SK-N-SH (cell line): Measurements from ENCODE around the gene HAGHL. TPM values are rescaled to one million over a fixed set of nuclear protein-coding genes. Genes with fewer than 3 reads are reported as not detected.

Source experiments
- CTCF ChIA-PET: fragments of 300-600, 350-600 bp; formaldehyde crosslinking; extraction: SDS; loops from one replicate; lab custom pipeline; 2021; lab: Yijun Ruan, JAX
- POLR2A ChIA-PET: fragments of 350-600 bp; sonication (Branson Sonifier 250); formaldehyde crosslinking; extraction: SDS; loops from one replicate; lab custom pipeline; 2020; ENCODE audit warnings: antibody characterized with exemption, inconsistent platforms; lab: Yijun Ruan, JAX
- DNase-seq: peaks from one replicate; pipeline ENCODE4 v3.0.0; 2012
- H2AFZ ChIP-seq: fragments of 200-600 bp; sonication (generic); 2 replicates; pipeline ENCODE4 v1.8.1; 2016; ENCODE audit warnings: antibody characterized with exemption, mild to moderate bottlenecking, low read depth
- H3F3A ChIP-seq: fragments of 200-600 bp; sonication (generic); replicated peaks from 2 replicates; pipeline ENCODE3; 2016; ENCODE audit warnings: antibody characterized with exemption, mild to moderate bottlenecking; ENCODE audit not compliant: insufficient read depth
- H3K27ac ChIP-seq, 2 experiments: fragments of 200-500 bp in 1 of 2; fragments of 200-600 bp in 1 of 2; sonication (Bioruptor generic) in 1 of 2; sonication (generic), shearing (Covaris generic) in 1 of 2; 2 replicates each; pipeline versions ENCODE4 v1.5.1 to v1.6.1; 2014 to 2016; ENCODE audit warnings: low read depth in 2 of 2, inconsistent platforms in 1 of 2, low read length in 1 of 2, mild to moderate bottlenecking in 1 of 2, mixed read lengths in 1 of 2
- H3K27me3 ChIP-seq: fragments of 200-600 bp; sonication (generic), shearing (Covaris generic); 2 replicates; pipeline ENCODE4 v1.6.1; 2016; ENCODE audit warnings: mixed run types; ENCODE audit not compliant: insufficient read depth
- H3K36me3 ChIP-seq, 2 experiments: fragments of 200-500 bp in 1 of 2; fragments of 200-600 bp in 1 of 2; sonication (Bioruptor generic) in 1 of 2; sonication (generic) in 1 of 2; replicated peaks in 1 of 2; 2 replicates each; pipeline versions ENCODE3 to v1.5.1; 2014 to 2016; ENCODE audit warnings: low read length in 1 of 2, mild to moderate bottlenecking in 1 of 2; ENCODE audit not compliant: insufficient read depth in 2 of 2, control insufficient read depth in 1 of 2
- H3K4me1 ChIP-seq, 2 experiments: fragments of 200-500 bp in 1 of 2; fragments of 200-600 bp in 1 of 2; sonication (Bioruptor generic) in 1 of 2; sonication (generic), shearing (Covaris generic) in 1 of 2; 2 replicates each; pipeline versions ENCODE4 v1.5.1 to v1.6.1; 2014 to 2016; ENCODE audit warnings: low read depth in 1 of 2, low read length in 1 of 2, mixed run types in 1 of 2; ENCODE audit not compliant: insufficient read depth in 2 of 2, control insufficient read depth in 1 of 2
- H3K4me2 ChIP-seq: fragments of 200-600 bp; sonication (generic), shearing (Covaris generic); 2 replicates; pipeline ENCODE4 v1.6.1; 2017; ENCODE audit warnings: mixed run types
- H3K4me3 ChIP-seq, 2 experiments: fragments of 200-500 bp in 1 of 2; fragments of 200-600 bp in 1 of 2; sonication (Bioruptor generic) in 1 of 2; sonication (generic), shearing (Covaris generic) in 1 of 2; 2 replicates each; pipeline versions ENCODE4 v1.5.1 to v1.8.1; 2014 to 2016; ENCODE audit warnings: low read depth in 2 of 2, inconsistent platforms in 1 of 2, low read length in 1 of 2, mild to moderate bottlenecking in 1 of 2, mixed read lengths in 1 of 2, moderate library complexity in 1 of 2
- H3K79me2 ChIP-seq: fragments of 200-600 bp; sonication (generic); 2 replicates; pipeline ENCODE4 v1.8.1; 2017; ENCODE audit warnings: mild to moderate bottlenecking; ENCODE audit not compliant: insufficient read depth
- H3K9ac ChIP-seq: fragments of 200-600 bp; sonication (generic); 2 replicates; pipeline ENCODE4 v1.6.1; 2017; ENCODE audit warnings: mixed run types
- H3K9me2 ChIP-seq: fragments of 200-600 bp; sonication (generic); 2 replicates; pipeline ENCODE4 v1.6.1; 2017; ENCODE audit warnings: mixed run types
- H3K9me3 ChIP-seq: fragments of 200-600 bp; sonication (generic); 2 replicates; pipeline ENCODE4 v1.6.1; 2017; ENCODE audit warnings: mixed run types, mild to moderate bottlenecking, moderate library complexity
- H4K20me1 ChIP-seq: fragments of 200-600 bp; sonication (generic); 2 replicates; pipeline ENCODE4 v1.6.1; 2017; ENCODE audit warnings: mild to moderate bottlenecking, mixed run types; ENCODE audit not compliant: insufficient read depth
- FOXJ3 ChIP-seq: sonication (generic); formaldehyde crosslinking; IDR thresholded peaks from 2 replicates; pipeline ENCODE4 v1.5.1; 2020; ENCODE audit warnings: mild to moderate bottlenecking, missing genetic modification reagents
- GABPA ChIP-seq: IDR thresholded peaks from 2 replicates; pipeline ENCODE4 v1.4.0; 2012; ENCODE audit warnings: low read depth, mild to moderate bottlenecking
- GATA2 ChIP-seq: sonication (generic); formaldehyde crosslinking; IDR thresholded peaks from 2 replicates; pipeline ENCODE4 v1.5.0; 2020; ENCODE audit warnings: mild to moderate bottlenecking, missing genetic modification reagents
- MAX ChIP-seq: IDR thresholded peaks from 2 replicates; pipeline ENCODE4 v1.4.0; 2012; ENCODE audit warnings: low read depth
- MXI1 ChIP-seq: IDR thresholded peaks from 2 replicates; pipeline ENCODE4 v1.6.1; 2012; ENCODE audit warnings: mild to moderate bottlenecking, low read depth, low read length, improper control_type of control experiment
- NFIC ChIP-seq: IDR thresholded peaks from 2 replicates; pipeline ENCODE4 v1.4.0; 2012; ENCODE audit warnings: borderline replicate concordance
- POLR2AphosphoS5 ChIP-seq: IDR thresholded peaks from 2 replicates; pipeline ENCODE4 v1.6.1; 2012; ENCODE audit warnings: low read depth, low read length
- RCOR1 ChIP-seq: fragments of 150-350 bp; IDR thresholded peaks from 2 replicates; pipeline ENCODE4 v1.6.1; 2017; ENCODE audit warnings: antibody characterized with exemption, low read length
- RXRA ChIP-seq: IDR thresholded peaks from 2 replicates; pipeline ENCODE4 v1.4.0; 2012; ENCODE audit warnings: low read depth, mild to moderate bottlenecking, borderline replicate concordance
- SMC3 ChIP-seq: IDR thresholded peaks from 2 replicates; pipeline ENCODE4 v1.6.1; 2012; ENCODE audit warnings: low read depth, low read length, improper control_type of control experiment
- TAF1 ChIP-seq: IDR thresholded peaks from 2 replicates; pipeline ENCODE4 v1.6.1; 2012; ENCODE audit warnings: low read depth, mild to moderate bottlenecking, low read length, moderate library complexity, borderline replicate concordance
- USF1 ChIP-seq: IDR thresholded peaks from 2 replicates; pipeline ENCODE4 v1.4.0; 2012; ENCODE audit warnings: low read depth, borderline replicate concordance
- ZBTB33 ChIP-seq: IDR thresholded peaks from 2 replicates; pipeline ENCODE4 v1.4.0; 2012; ENCODE audit warnings: low read depth, borderline replicate concordance
- WGBS: methylation state at CpG from one replicate; pipeline ENCODE4 v1.1.6; 2017; ENCODE audit warnings: low lambda C conversion rate; 5-methylcytosine and 5-hydroxymethylcytosine counted together
- polyA plus RNA-seq, 3 experiments: library from polyadenylated mRNA; depleted of rRNA; stranded (reverse); fragments of >200 nt; gene quantifications; 2 replicates each; pipeline ENCODE4 v1.2.3, GENCODE V29; 2012
- TF ChIP-seq, protein P1 (sequence below): fragments of 150-350 bp; IDR thresholded peaks from 2 replicates; pipeline ENCODE4 v1.6.1; 2017; ENCODE audit warnings: antibody characterized with exemption, low read length, low read depth, borderline replicate concordance

Gene HAGHL
- polyA plus RNA-seq, 1 of the 3 experiments (the other 2 are of a cell fraction): 65.5 TPM

GRCh38 chr16:678209-678857 is 48.6 kb upstream of the HAGHL start:
- H3K9me2 ChIP-seq: no peaks in the 10 kb centered on the region
- DNase-seq: no peak
- H3K4me3 ChIP-seq: no peak overlapping the region
- peaks cover 14% of the 10 kb centered on the region for H3F3A ChIP-seq
- H3K79me2 ChIP-seq: peaks cover 30% of the 10 kb centered on the region
- 91% methylated on average over 17 of the region's 21 CpGs for WGBS
- no peak overlapping the region for H2AFZ ChIP-seq
- ChIA-PET CTCF (interaction anchor here (0.8 to 3.8 kb wide), 7 partner anchors 11 to 42 kb away, joined by 3 to 20 read pairs (median 3); partner anchors contain the start of genes RHOT2 and WDR90), POLR2A (interaction anchor here (1.0 to 1.6 kb wide), 4 partner anchors 11 to 38 kb away, joined by 4 to 10 read pairs (median 4); partner anchors contain the start of genes RHOT2 and WDR24)
- no peak overlapping the region for H3K4me2 ChIP-seq
- H3K9ac ChIP-seq: no peak overlapping the region
- no peaks in the 10 kb centered on the region for H3K27me3 ChIP-seq
- peaks cover 13 to 34% of the 10 kb centered on the region in 2 experiments for H3K36me3 ChIP-seq
- H3K9me3 ChIP-seq: no peaks in the 10 kb centered on the region
- H3K27ac ChIP-seq: peak overlapping the region; percentile 82 to 96; a peak in 3 of 4 replicates
- H4K20me1 ChIP-seq: peaks cover 23% of the 10 kb centered on the region
- no peak for TF ChIP-seq RCOR1
- no peak for TF ChIP-seq RXRA
- TF ChIP-seq ZBTB33: no peak
- no peak for TF ChIP-seq NFIC
- peaks cover 8 to 41% of the 10 kb centered on the region in 2 experiments; a peak in 2 of 4 replicates for H3K4me1 ChIP-seq

- 0 out of 2 replicates have a peak overlapping the region, but pooled peaks have one; percentile 82 for H2AFZ ChIP-seq
- POLR2A ChIA-PET: interaction anchor here (0.6 to 1.7 kb wide), 12 partner anchors 10 to 43 kb away, joined by 3 to 10 read pairs (median 4); partner anchors contain the start of genes MCRIP2, METTL26, RHOT2 and WDR24
- DNase-seq: peak; percentile 91
Measured at GRCh38 chr16:678858-679813, 47.8 kb upstream of the HAGHL start.

More at GRCh38 chr16:678858-679813, 47.8 kb upstream of the HAGHL start:
- Histone ChIP-seq H3F3A (peaks cover 10% of the 10 kb centered on the region), H3K4me2 (peak overlapping the region; percentile 96), H3K36me3 (peaks cover 13 to 27% of the 10 kb centered on the region in 2 experiments), H3K79me2 (peaks cover 34% of the 10 kb centered on the region), H3K27me3 (no peaks in the 10 kb centered on the region), H3K4me3 (peak overlapping the region; percentile 60 to 70), H3K27ac (peak overlapping the region; percentile 82 to 96), H3K9ac (peak overlapping the region; percentile 65; the same call in 1 of the 2 replicates), H3K9me2 (no peaks in the 10 kb centered on the region), H3K4me1 (peaks cover 8 to 45% of the 10 kb centered on the region in 2 experiments; a peak in 2 of 4 replicates), H3K9me3 (no peaks in the 10 kb centered on the region), H4K20me1 (peaks cover 23% of the 10 kb centered on the region)
- peak; percentile 34; the same call in 1 of the 2 replicates for TF ChIP-seq POLR2AphosphoS5
- TF ChIP-seq SMC3: no peak
- no peak for TF ChIP-seq GABPA
- TF ChIP-seq MXI1: peak; percentile 74; the same call in 1 of the 2 replicates
- peak; percentile 21; the same call in 1 of the 2 replicates for TF ChIP-seq MAX
- no peak for TF ChIP-seq GATA2 (CRISPR knock-in tag)
- peak; percentile 25; the same call in 1 of the 2 replicates for TF ChIP-seq TAF1
- 0 out of 2 replicates have a peak, but pooled peaks have one; percentile 44 for TF ChIP-seq FOXJ3 (CRISPR knock-in tag)
- TF ChIP-seq USF1: 0 out of 2 replicates have a peak, but pooled peaks have one; percentile 22
- TF ChIP-seq, protein P1, sequence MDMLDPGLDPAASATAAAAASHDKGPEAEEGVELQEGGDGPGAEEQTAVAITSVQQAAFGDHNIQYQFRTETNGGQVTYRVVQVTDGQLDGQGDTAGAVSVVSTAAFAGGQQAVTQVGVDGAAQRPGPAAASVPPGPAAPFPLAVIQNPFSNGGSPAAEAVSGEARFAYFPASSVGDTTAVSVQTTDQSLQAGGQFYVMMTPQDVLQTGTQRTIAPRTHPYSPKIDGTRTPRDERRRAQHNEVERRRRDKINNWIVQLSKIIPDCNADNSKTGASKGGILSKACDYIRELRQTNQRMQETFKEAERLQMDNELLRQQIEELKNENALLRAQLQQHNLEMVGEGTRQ: 0 out of 2 replicates have a peak, but pooled peaks have one; percentile 16
- CTCF ChIA-PET: interaction anchor here (0.5 to 3.8 kb wide), 6 partner anchors 11 to 41 kb away, joined by 3 to 20 read pairs (median 10); partner anchors contain the start of genes RHOT2 and WDR90
- WGBS: 4% methylated on average over 8 of the region's 52 CpGs
